Dedifferentiated amniotic fluid mesenchymal stem cell (primary cell): ENCODE results near the gene SLC11A2.
A peak's percentile ranks its signal among the peaks of the same experiment; 100 is the strongest.
"Not testable (repeated sequence)": the region's sequence is repeated elsewhere in the genome, so short reads cannot be mapped to it uniquely, and the experiment has no call there.

Source experiments
- DNase-seq: peaks from one replicate; pipeline ENCODE4 v3.0.0-alpha.2; 2016; ENCODE audit errors: extremely low spot score

SLC11A2 gene

DNA sequence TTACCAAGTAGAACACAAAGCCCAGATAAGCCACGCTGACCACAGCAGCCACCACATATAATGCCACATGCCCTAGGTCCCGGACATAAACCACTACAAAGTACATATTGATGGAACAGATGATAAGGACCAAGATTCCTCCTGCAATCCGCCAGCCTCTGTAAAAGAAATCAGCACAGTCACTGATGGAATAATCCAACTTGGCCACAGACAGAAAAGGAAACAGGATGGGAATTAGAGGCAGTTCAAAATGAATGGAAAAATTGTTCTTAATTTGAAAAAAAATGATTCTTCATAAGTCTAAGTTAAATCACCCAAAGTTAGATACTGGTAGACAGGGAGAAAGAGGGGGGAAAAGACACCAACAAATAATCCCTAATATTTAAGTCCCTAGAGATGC lies 35.4 kb downstream of the SLC11A2 start:
- no peak for DNase-seq

DNA sequence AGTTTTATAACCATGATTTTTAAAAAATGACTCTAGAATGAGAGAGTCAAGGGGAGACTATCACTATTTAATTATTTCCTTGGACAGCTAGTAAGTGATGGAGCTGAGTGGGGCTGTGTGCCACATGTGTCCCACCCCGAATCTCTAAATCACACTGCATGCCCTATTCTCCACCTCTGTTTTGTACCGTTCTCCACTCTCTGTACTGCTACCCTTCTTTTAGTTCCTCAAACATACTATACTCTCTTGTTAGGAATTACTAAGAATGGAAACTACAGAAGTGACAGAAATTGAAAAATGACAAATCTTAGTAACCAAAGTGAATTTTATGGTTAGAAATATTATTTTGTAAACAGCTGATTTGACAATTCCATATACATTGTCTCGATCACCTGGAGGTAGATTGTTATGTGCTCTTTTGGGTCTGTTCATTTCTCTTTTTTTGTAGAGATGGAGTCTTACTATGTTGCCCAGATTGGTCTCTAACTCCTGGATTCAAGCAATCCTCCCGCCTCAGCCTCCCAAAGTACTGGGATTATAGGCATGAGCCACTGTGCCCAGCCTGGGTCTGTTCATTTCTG lies 35.9 kb downstream of the SLC11A2 start:
- DNase-seq = no peak

DNA sequence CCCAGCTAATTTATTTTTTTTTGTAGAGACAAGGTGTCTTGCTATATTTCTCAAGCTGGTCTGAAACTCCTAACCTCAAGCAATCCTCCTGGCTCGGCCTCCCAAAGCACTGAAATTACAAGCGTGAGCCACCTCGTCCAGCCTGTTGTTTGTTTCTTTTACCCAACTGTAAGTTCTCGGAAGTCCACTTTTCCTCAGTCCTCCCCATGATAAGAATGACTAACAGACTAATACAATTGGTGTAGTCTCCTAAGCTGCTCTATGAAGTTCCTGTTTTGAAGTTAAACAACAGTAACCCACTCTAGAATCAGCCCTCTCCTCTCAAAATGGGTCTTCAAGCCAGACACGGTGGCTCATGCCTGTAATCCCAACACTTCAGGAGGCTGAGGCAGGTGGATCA lies 37.3 kb downstream of the SLC11A2 start:
- no peak for DNase-seq

DNA sequence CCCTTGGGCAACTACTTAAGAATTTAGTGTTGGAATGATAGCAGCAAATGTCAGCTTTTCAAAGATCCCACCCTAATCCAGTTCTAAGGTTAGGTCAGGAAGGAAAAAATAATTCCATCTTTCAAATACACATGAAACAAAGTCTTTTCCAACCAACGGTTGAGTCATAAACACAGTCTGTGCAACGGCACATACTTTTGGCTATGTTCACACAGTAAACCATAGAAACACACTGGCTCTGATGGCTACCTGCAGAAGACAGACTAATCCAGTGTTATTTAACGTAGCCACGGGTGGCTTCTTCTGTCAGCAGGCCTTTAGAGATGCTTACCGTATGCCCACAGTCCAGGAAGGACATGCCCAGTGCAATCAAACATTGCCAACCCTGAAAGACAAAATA lies 38.1 kb downstream of the SLC11A2 start:
- no peak for DNase-seq

DNA sequence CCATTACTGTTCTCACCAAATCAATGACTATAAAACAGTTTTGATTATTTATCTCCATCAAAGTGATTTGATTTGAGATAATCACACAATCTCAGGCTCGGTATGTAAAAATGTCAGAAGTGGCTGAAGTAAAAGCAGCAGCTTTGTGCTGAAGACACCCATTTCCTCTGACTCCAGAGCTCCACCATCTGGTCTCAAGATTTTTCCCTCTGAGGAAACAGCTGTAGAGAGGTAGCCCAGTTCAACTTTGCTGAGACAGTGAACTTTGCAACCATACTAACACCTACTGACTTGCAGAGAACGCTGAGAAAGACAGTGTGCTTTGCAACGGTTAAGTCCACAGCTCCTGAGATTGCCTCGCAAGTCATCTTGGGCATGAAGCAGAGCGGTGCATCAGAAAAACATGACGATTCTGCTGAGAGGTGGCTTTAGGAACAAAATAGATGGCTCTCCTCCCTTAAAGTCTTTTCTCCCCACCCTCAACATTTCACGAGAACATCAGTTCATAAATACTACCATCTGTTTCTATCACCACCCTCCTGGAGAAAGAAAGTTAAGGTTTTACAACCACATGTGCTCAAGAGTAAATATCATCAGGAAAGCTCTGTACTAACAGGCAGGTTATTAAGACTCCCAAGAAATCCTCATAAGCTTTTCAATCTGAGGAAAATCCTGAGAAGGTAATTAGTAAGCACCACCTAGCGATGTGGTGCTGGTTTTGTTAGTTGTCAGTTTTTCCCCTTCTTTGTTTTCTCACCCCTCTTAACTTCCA lies 39.0 kb downstream of the SLC11A2 start:
- DNase-seq = peak; percentile 62

DNA sequence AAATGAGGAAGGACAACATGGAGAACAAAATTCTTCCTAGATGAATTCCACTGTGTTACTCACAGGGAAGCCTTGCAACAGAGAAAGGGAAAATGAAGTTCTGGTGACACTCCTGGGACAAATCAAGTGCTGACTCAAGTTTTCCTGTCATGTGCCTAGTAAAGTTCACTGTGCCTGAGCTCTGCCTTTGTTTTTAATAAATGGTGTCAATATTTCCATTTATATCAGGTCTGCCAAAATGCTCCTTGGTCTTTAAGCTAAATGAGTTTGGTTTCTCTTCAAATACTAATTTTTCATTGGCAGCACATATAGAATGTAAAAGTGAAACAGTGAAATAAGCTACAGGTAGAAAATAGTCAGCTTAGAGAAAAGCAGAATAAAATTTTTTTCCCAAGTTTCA lies 40.9 kb downstream of the SLC11A2 start:
- peak; percentile 81 for DNase-seq

DNA sequence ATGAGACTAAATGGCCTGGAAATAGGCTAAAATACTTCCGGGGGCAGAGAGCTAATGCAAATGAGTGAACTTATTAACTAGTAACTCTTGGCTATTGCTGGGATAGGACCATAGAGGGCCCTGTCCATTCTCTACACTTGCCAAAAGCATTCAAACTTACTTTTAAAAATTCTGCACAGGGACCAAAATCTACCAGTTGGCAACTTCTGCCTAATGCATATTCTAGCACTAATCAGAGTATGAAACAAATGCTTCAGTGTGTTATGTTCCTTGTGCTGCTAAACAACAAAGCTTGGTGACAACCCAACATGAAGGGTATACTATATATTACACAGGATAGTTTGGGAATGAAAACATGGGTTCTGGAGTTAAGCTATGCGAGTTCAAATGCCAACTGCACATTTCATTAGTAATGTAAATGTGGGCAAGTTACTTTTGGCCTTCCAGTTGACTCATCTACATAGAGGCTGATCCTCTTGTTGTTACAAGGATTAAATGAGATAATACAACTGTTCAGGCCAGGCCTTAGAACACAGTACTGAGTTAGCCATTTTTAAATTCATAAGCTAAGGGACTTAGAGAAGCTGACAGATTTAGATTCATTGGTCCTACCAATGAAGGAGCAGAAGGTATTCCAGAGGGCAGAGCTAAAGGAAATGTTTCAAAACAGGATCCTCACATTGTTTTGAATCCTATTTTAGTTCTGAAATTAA lies 41.4 kb downstream of the SLC11A2 start:
- no peak for DNase-seq

- no peak for DNase-seq
These were observed 44.6 kb downstream of the SLC11A2 start for GRCh38 chr12:50981319-50982239.

- DNase-seq = no peak
These were observed 45.6 kb downstream of the SLC11A2 start for GRCh38 chr12:50980545-50980944.

- no peak for DNase-seq
These were observed 46.7 kb downstream of the SLC11A2 start for GRCh38 chr12:50979369-50980052.

DNA sequence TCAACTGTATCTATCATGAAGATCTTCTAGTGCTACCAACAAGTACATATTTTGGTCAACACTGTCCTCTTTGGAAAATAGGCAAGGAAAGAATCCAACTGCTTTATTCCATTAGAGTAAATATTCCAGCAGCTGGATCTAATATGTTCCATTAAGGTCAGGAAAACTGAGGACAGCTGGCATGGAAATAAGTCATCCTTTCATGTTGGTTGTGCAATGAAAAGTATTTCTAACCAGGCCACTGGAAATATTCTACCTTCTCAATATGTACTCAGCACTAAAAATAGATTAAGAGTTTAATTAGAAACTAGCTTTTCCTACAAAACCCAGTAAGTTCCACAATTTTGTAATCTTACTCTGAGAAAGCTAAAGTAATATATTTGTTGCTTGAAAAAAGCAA lies 54.2 kb downstream of the SLC11A2 start:
- DNase-seq = no peak

- no peak for DNase-seq
These were observed 61.8 kb downstream of the SLC11A2 start for GRCh38 chr12:50964432-50964831.

DNA sequence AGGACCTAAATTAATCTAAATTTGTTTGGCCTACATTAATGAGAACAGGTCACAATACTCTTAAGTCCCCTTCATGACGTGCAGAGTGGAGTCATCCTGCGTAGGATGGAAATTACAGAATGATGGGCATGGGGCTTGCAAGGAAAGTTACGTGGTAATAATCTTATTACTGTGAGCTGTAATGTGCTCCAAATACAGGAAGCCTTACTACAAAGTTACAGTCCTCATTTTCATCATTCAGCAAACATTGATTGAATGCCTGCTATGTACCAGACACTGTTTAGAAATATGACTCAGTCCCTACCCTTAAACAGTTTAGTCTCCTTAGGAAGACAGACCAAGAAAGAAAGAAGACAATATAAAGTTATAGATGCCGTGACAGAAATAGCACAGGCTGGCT lies 64.5 kb downstream of the SLC11A2 start:
- peak; percentile 20 for DNase-seq

DNA sequence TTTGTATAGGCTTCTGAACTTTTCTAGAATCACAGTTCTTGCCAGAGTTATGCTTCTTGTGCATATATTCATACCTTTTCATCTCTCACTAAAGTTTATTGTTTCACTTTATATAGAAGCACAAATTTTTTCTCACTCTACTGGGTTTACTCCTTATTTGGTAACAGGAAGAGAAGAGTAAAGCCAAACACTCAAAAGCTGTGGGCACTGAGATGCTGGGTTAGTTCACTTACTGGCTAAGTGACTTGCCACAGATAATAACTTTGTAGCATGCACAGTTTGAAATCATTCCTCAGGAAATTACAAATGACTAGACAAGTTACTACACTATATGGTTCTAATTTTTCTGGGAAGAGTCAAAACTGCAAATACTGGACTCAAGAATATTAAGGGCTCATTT lies 66.1 kb downstream of the SLC11A2 start:
- DNase-seq = no peak

DNA sequence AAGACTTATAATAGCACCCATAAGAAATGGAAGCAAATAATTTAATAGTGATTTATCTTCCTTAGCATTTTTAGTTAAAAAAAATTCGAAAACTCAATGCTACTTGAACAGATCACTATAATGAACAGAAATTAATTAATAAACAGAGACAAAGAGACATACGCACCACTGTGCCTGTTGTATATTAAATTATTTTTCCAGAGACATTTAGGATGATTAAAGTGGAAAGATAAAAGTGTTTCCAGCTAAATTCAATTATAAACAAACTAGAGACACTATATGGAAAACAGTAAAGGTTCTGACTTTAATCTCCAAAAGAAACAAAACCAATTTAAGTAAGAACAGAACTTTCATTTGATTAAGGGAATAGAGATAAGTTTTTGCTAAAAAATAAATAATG lies 70.5 kb downstream of the SLC11A2 start:
- DNase-seq = no peak

- no peak for DNase-seq
These were observed 70.9 kb downstream of the SLC11A2 start for GRCh38 chr12:50955288-50955687.

DNA sequence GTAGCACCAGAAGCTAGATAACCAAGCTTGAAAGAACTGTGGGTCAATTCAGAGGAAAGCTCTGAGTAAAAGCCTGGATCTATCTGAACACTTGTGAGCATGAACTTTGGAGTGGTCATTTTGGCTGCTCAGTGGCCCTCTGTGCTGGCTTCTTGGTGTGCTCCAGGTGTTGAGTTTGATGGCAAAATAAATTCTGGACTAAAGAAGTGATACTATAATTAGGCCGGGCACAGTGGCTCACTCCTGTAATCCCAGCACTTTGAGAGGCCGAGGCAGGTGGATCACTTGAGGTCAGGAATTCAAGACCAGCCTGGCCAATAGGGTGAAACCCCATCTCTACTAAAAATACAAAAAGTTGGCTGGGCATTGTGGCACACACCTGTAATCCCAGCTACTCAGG lies 71.4 kb downstream of the SLC11A2 start:
- not testable (repeated sequence) for DNase-seq

GRCh38 chr12:50953047-50953446 lies 73.1 kb downstream of the SLC11A2 start:
- no peak for DNase-seq

GRCh38 chr12:50952510-50952909 lies 73.7 kb downstream of the SLC11A2 start, which contains the start of gene HIGD1C:
Gene HIGD1C (plus strand): TSS chr12:50952544. CDS start chr12:50953999, 1,455 bp downstream.
- DNase-seq = no peak

- DNase-seq = no peak
These were observed 75.1 kb downstream of the SLC11A2 start for GRCh38 chr12:50951112-50951511.

GRCh38 chr12:50949801-50950302 lies 76.3 kb downstream of the SLC11A2 start:
- no peak for DNase-seq
